HepG2 (cell line): ENCODE data around the gene B3GAT3. TPM values are rescaled to one million over a fixed set of nuclear protein-coding genes. Genes with fewer than 3 reads are reported as not detected.

Experiments used
- ATF3 ChIP-seq: sonication (generic); formaldehyde crosslinking; IDR thresholded peaks from 2 replicates; pipeline ENCODE4 v1.4.0; 2020; ENCODE audit warnings: missing genetic modification reagents
- ERF ChIP-seq: IDR thresholded peaks from 2 replicates; pipeline ENCODE4 v1.6.1; 2018; ENCODE audit warnings: missing biosample characterization, missing genetic modification reagents
- FOXO4 ChIP-seq: sonication (generic); formaldehyde crosslinking; conservative IDR thresholded peaks from 2 replicates; pipeline ENCODE4 v1.8.1; 2023; ENCODE audit warnings: missing genetic modification reagents
- HNRNPLL ChIP-seq: fragments of 200-400 bp; formaldehyde crosslinking; IDR thresholded peaks from 2 replicates; pipeline ENCODE4 v1.6.1; 2017; ENCODE audit warnings: mild to moderate bottlenecking, low read depth, low read length; ENCODE audit not compliant: poor library complexity, severe bottlenecking
- KDM2A ChIP-seq: sonication (generic); formaldehyde crosslinking; IDR thresholded peaks from 2 replicates; pipeline ENCODE4 v1.4.0; 2020; ENCODE audit warnings: low read depth, missing genetic modification reagents, borderline replicate concordance
- KLF12 ChIP-seq: sonication (generic); formaldehyde crosslinking; IDR thresholded peaks from 2 replicates; pipeline ENCODE4 v1.4.0; 2020; ENCODE audit warnings: missing genetic modification reagents, borderline replicate concordance
- MIER2 ChIP-seq: IDR thresholded peaks from 2 replicates; pipeline ENCODE4 v1.6.1; 2016; ENCODE audit warnings: missing biosample characterization, missing genetic modification reagents
- MIER3 ChIP-seq: IDR thresholded peaks from 2 replicates; pipeline ENCODE4 v1.6.1; 2016; ENCODE audit warnings: missing compliant biosample characterization, borderline replicate concordance
- MXD4 ChIP-seq: IDR thresholded peaks from 2 replicates; pipeline ENCODE4 v1.6.1; 2016; ENCODE audit warnings: mild to moderate bottlenecking, missing biosample characterization, missing genetic modification reagents
- NR2C2 ChIP-seq: sonication (generic); formaldehyde crosslinking; IDR thresholded peaks from 2 replicates; pipeline ENCODE4 v1.4.0; 2020; ENCODE audit warnings: missing genetic modification reagents, mild to moderate bottlenecking, moderate library complexity, borderline replicate concordance
- RFX3 ChIP-seq: IDR thresholded peaks from 2 replicates; pipeline ENCODE4 v1.6.1; 2016; ENCODE audit warnings: missing biosample characterization, missing genetic modification reagents
- SNAPC4 ChIP-seq: sonication (generic); formaldehyde crosslinking; IDR thresholded peaks from 2 replicates; pipeline ENCODE4 v1.4.0; 2020; ENCODE audit warnings: mild to moderate bottlenecking, missing genetic modification reagents
- SOX6 ChIP-seq, 2 experiments: fragments of 450-650 bp in 1 of 2; sonication (generic) in 1 of 2; formaldehyde crosslinking in 1 of 2; IDR thresholded peaks; 2 replicates each; pipeline versions ENCODE4 v1.4.0 to v1.6.1; 2017 to 2020; ENCODE audit warnings: antibody characterized with exemption in 1 of 2, mild to moderate bottlenecking in 1 of 2, missing genetic modification reagents in 1 of 2
- STAG1 ChIP-seq: sonication (generic); formaldehyde crosslinking; IDR thresholded peaks from 2 replicates; pipeline ENCODE4 v1.4.0; 2020; ENCODE audit warnings: missing genetic modification reagents
- YY1 ChIP-seq: IDR thresholded peaks from 2 replicates; pipeline ENCODE4 v1.6.1; 2011; ENCODE audit warnings: low read length, low read depth, moderate library complexity, mild to moderate bottlenecking; ENCODE audit not compliant: insufficient read depth, insufficient replicate concordance
- ZNF101 ChIP-seq: sonication (generic); formaldehyde crosslinking; IDR thresholded peaks from 2 replicates; pipeline ENCODE4 v1.4.0; 2020; ENCODE audit warnings: mild to moderate bottlenecking, low read depth, missing genetic modification reagents, borderline replicate concordance
- ZNF256 ChIP-seq: sonication (generic); formaldehyde crosslinking; conservative IDR thresholded peaks from 2 replicates; pipeline ENCODE4 v1.4.0; 2020; ENCODE audit warnings: missing genetic modification reagents
- ZNF280B ChIP-seq: sonication (generic); formaldehyde crosslinking; IDR thresholded peaks from 2 replicates; pipeline ENCODE4 v1.5.0; 2020; ENCODE audit warnings: missing genetic modification reagents, mild to moderate bottlenecking, borderline replicate concordance
- ZNF33A ChIP-seq: sonication (generic); formaldehyde crosslinking; IDR thresholded peaks from 2 replicates; pipeline ENCODE4 v1.5.1; 2020; ENCODE audit warnings: missing genetic modification reagents, mild to moderate bottlenecking, moderate library complexity, borderline replicate concordance
- ZZZ3 ChIP-seq: sonication (generic); formaldehyde crosslinking; IDR thresholded peaks from 2 replicates; pipeline ENCODE4 v1.4.0; 2020; ENCODE audit warnings: missing genetic modification reagents, mild to moderate bottlenecking, borderline replicate concordance
- polyA plus RNA-seq, 8 experiments: library from polyadenylated mRNA; depleted of rRNA in 3 of 8; stranded (reverse) in 7 of 8; unstranded in 1 of 8; fragments of >200 nt; fragmentation: Illumina TruSeq in 4 of 8; extraction: Trizol in 4 of 8; gene quantifications; 2 replicates each; pipeline versions ENCODE4 v1.2.1 to v1.2.3, GENCODE V29; 2011 to 2016; ENCODE audit warnings: low read depth in 4 of 8, missing spikeins in 1 of 8, mixed read lengths in 1 of 8; ENCODE audit not compliant: insufficient read depth in 1 of 8
- total RNA-seq, 5 experiments: library from RNA; depleted of rRNA; stranded (reverse); fragments of >200 nt; fragmentation: Illumina TruSeq; extraction: Trizol; gene quantifications; 2 replicates each; pipeline ENCODE4 v1.2.3, GENCODE V29; 2016; ENCODE audit warnings: low read depth in 1 of 5

Gene B3GAT3
- total and polyA plus RNA-seq, 2 of the 13 experiments (the other 11 are each of a cell fraction or from before 2014, with no cell fraction given), result 21.3 to 26.1 TPM

- TF ChIP-seq SNAPC4 (CRISPR knock-in tag) (peak; percentile 23; the same call in 1 of the 2 replicates), YY1 (peak; percentile 98), ZNF101 (CRISPR knock-in tag) (no peak; the same call in 1 of the 2 replicates), HNRNPLL (peak; percentile 66), RFX3 (no peak), ZNF280B (CRISPR knock-in tag) (peak; percentile 57), STAG1 (CRISPR knock-in tag) (no peak), ZNF33A (CRISPR knock-in tag) (0 out of 2 replicates have a peak, but pooled peaks have one; percentile 16), SOX6 (IDR thresholded peaks at IDR 0.05) (no peak), SOX6 (CRISPR knock-in tag; IDR thresholded peaks at IDR 0.05) (0 out of 2 replicates have a peak, but pooled peaks have one; percentile 9), ZNF256 (CRISPR knock-in tag) (no peak), ERF (peak; percentile 80), KDM2A (CRISPR knock-in tag) (peak; percentile 98), MIER3 (CRISPR knock-in tag) (peak; percentile 39; the same call in 1 of the 2 replicates), ZZZ3 (CRISPR knock-in tag) (no peak; the same call in 1 of the 2 replicates), FOXO4 (no peak), NR2C2 (CRISPR knock-in tag) (peak; percentile 97), KLF12 (CRISPR knock-in tag) (no peak), ATF3 (CRISPR knock-in tag) (no peak), MIER2 (CRISPR knock-in tag) (no peak), MXD4 (CRISPR knock-in tag) (peak; percentile 78; the same call in 1 of the 2 replicates)
Measured at GRCh38 chr11:62645946-62646824, 24.4 kb upstream of the B3GAT3 start, which contains the start of gene GANAB (continued).
